D721Med (cell line): ENCODE results near the gene ARHGAP24.

Experiments used
- DNase-seq: peaks from one replicate; pipeline ENCODE4 v3.0.0; 2011; ENCODE audit warnings: low spot score; ENCODE audit not compliant: insufficient read length
- FAIRE-seq: peaks from 2 replicates; lab custom pipeline; 2011; peaks lifted over from hg19 to GRCh38; lab: Jason Lieb, UNC
- TF ChIP-seq, protein P1 (sequence below): IDR thresholded peaks from 2 replicates; pipeline ENCODE4 v1.5.1; 2012; ENCODE audit warnings: mild to moderate bottlenecking, control low read depth; ENCODE audit not compliant: insufficient read depth; ENCODE audit errors: missing control alignments

Gene ARHGAP24

GRCh38 chr4:85672116-85672515, 197.2 kb downstream of the ARHGAP24 start:
- TF ChIP-seq, protein P1, sequence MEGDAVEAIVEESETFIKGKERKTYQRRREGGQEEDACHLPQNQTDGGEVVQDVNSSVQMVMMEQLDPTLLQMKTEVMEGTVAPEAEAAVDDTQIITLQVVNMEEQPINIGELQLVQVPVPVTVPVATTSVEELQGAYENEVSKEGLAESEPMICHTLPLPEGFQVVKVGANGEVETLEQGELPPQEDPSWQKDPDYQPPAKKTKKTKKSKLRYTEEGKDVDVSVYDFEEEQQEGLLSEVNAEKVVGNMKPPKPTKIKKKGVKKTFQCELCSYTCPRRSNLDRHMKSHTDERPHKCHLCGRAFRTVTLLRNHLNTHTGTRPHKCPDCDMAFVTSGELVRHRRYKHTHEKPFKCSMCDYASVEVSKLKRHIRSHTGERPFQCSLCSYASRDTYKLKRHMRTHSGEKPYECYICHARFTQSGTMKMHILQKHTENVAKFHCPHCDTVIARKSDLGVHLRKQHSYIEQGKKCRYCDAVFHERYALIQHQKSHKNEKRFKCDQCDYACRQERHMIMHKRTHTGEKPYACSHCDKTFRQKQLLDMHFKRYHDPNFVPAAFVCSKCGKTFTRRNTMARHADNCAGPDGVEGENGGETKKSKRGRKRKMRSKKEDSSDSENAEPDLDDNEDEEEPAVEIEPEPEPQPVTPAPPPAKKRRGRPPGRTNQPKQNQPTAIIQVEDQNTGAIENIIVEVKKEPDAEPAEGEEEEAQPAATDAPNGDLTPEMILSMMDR = no peak
- DNase-seq = no peak

DNA sequence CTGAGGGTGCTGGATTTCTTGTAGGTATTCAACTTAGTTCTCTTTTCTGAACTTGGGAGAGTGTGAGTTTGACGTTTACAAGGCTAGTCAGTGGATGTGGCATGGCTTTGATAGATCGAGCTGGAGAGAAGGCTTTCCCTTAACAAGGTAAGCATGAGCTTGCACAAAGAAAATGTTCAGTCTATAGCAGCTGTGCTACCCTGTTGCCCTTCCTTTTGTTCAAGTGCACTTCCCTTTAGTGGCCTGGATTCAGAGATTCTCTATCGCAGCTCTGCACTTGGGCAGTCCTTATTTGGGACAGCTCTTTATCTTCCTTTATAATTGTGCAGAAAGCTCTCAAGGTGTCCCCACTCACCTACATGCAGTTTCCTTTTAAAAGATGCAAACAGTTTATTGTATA, 198.0 kb downstream of the ARHGAP24 start:
- no peak for DNase-seq
- TF ChIP-seq, protein P1 = no peak
- FAIRE-seq = no peak

More at GRCh38 chr4:85672116-85672515, 197.2 kb downstream of the ARHGAP24 start:
- no peak for FAIRE-seq

GRCh38 chr4:85673540-85673939, 198.6 kb downstream of the ARHGAP24 start:
- TF ChIP-seq, protein P1 = no peak
- no peak for FAIRE-seq
- no peak for DNase-seq

DNA sequence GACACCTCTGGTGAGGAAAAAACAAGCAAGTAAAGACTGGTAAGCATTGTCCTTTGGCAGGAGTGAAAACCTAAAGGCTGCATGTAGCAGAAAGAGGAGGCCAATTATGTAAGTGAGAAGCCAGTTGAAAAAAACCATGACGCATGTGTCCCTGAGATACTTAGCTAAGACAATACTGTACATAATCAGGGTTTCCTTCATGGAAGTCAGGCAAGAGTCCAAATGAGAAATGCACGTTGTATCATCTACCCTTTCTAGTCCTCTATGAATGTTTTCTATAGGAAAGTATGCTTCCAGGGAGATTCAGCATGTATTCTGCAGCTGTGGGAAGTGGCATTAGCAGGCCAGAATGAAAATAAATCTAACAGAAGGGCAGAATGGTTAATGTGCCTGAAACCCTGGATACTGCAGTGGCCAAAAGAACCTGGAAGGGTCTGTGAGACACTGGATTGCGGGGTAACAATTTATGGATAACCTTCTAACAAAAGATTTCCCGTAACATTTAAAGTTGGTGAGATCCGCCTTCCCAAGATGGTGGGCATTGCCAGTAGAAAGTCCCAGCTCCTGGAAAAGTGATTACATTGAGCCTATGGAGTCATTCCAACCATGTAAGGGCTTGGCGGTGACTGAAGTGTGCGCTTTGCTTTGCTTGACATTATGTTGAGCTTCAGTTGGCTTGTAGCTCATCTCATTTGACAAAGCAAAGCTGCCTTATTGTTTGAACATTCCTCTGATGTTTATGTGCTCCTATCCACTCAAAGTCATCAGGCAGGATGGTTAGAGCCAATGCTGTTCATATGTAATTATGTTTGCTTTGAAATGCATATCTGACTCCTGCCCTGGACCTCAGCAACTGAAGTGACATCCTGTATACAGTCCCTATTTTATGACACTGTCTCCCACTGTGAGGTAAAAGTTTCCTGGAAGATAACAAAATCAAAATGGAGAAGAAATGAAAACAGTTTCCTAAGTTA, 200.4 kb downstream of the ARHGAP24 start:
- FAIRE-seq (no peak), DNase-seq (no peak)
- TF ChIP-seq, protein P1 = no peak

DNA sequence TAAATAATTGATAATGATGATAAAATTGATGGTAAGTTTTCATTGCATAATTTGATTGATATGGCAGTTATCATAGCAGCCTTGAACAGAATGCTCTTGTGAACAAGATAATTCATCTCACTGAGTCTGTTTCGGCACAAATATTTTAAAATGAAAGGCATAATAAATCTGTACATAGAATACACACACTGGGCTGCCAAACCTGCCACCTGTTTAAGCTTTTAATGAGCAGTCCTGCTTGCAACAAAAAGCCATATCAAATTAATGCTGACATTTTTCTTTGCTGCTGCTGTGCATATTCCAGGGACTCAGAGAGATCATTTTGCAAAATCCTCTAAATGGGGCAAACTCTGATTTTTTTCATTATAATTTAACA, 201.1 kb downstream of the ARHGAP24 start:
- no peak for FAIRE-seq
- TF ChIP-seq, protein P1 = no peak

GRCh38 chr4:85676850-85677590, 202.1 kb downstream of the ARHGAP24 start:
- TF ChIP-seq, protein P1 = no peak
- DNase-seq (no peak), FAIRE-seq (no peak)

More for the DNA sequence above, 201.1 kb downstream of the ARHGAP24 start:
- no peak for DNase-seq
